ENCODE data around the gene AHCYL2.

The AHCYL2 gene

DNA sequence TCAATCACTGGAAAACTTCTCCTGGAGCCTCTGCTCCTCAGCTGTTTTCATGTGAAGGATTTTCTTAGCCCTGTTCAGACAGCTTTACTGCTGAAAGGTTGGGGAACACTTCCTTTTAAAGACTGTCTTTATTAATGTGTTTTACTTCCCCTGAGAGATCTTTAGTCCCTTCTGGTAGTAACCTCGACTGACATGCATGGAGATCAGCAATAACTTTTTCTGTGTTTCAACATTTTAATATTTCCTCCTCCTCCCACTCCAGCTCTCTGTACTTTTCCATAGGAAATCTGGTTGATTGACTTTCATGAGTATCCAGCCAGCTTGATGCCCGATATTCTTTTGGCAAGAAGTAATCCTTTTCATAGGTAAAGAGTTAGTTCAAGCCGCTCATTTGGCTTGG lies 146.7 kb downstream of the AHCYL2 start:
- Histone ChIP-seq H2AFZ (ENCODE audit: low read length, unreplicated experiment) (no peak overlapping the region), H3K36me3 (ENCODE audit: insufficient read depth, low read length) (no peaks in the 10 kb centered on the region), H3K4me3 (ENCODE audit: low read depth, low read length) (no peak overlapping the region), H3K4me1 (ENCODE audit: control insufficient read depth, insufficient read depth, low read length, unreplicated experiment) (peaks cover 9% of the 10 kb centered on the region), H3K79me2 (ENCODE audit: control insufficient read depth, insufficient read depth, low read length, unreplicated experiment) (no peaks in the 10 kb centered on the region), H3K27ac (ENCODE audit: low read depth, low read length) (no peak overlapping the region), H3K27me3 (ENCODE audit: insufficient read depth, low read length) (no peaks in the 10 kb centered on the region)

DNA sequence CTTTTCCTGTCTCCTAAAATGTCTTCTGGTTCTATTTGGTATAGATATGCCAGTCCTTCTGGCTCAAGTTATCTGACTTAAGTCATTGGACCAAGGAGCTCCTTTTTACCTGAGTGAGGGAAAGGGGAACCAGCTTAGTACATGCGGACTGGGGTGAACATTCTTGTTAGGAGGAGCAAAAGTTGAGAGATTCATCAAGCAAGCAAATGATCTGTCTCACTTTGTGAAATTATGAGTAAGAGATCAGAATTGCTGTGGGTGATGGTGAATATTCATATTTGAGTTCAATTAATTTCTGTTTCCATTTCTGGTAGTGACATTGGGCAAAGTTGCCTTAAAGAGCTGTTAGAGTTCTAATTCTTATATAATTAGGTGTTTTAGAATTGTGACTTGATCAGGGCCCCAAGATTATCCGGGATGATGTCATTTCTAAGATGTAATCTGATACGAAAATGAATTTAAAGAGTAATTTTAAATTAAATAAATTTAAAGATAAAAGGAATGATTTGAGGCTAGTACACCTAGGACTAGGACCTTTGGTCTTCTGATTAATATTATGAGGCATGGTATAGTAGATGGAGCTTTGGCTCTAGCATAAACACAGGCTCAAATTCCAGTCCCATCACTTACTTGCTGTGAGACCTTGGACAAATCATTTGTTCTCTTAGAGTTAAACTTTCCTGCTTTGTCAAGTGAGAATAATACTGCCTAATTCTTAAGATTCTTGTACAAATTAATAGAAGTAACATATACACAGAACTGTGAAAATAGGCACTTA lies 149.0 kb downstream of the AHCYL2 start:
- no peaks in the 10 kb centered on the region for H3K79me2 ChIP-seq (ENCODE audit: control insufficient read depth, insufficient read depth, low read length, unreplicated experiment)
- no peak overlapping the region for H2AFZ ChIP-seq (ENCODE audit: low read length, unreplicated experiment)
- H3K27ac ChIP-seq (ENCODE audit: low read depth, low read length): no peak overlapping the region
- no peak overlapping the region for H3K4me3 ChIP-seq (ENCODE audit: low read depth, low read length)
- H3K27me3 ChIP-seq (ENCODE audit: insufficient read depth, low read length): no peaks in the 10 kb centered on the region
- H3K36me3 ChIP-seq (ENCODE audit: insufficient read depth, low read length): no peaks in the 10 kb centered on the region
- peaks cover 10% of the 10 kb centered on the region for H3K4me1 ChIP-seq (ENCODE audit: control insufficient read depth, insufficient read depth, low read length, unreplicated experiment)

DNA sequence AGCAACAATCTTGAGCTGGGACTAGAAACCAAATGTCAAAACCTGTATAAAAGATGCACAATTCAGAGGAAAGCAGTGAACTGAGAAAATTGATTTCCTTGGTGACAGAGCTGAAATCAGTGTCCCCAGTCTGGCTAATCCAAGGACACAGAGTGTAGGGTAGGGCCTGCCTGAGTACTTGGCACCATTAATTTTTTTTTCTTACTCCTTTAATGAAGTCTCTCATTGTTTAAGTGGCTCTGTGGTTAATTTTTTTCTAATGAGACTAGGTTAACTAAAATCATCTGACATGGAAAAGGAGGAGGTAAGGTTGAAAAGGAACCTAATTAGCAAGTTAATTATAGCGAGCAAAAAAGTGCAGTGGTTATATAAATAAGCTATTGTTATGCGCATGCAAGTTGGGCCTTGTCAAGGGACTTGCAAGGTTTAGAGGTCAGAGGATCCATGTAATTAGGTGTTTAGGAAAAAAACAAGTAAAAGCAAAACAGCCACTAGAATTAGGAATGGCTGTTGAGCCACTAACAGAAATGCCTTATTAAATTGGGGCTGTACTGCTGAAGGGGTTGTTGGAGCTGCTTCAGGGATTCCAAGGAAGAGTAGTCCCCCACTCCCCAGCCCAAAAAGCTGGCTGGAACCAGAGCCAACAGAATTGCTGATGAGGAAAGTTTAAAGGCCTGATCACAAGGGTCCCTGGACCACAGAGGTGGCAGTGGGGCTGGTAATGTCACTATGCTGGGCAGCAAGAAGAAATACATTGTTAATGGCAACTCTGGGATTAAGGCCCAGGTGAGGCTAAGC lies 150.5 kb downstream of the AHCYL2 start:
- Histone ChIP-seq H3K36me3 (ENCODE audit: insufficient read depth, low read length) (no peaks in the 10 kb centered on the region), H3K79me2 (ENCODE audit: control insufficient read depth, insufficient read depth, low read length, unreplicated experiment) (no peaks in the 10 kb centered on the region), H2AFZ (ENCODE audit: low read length, unreplicated experiment) (no peak overlapping the region), H3K4me3 (ENCODE audit: low read depth, low read length) (no peak overlapping the region), H3K27ac (ENCODE audit: low read depth, low read length) (no peak overlapping the region), H3K4me1 (ENCODE audit: control insufficient read depth, insufficient read depth, low read length, unreplicated experiment) (peaks cover 10% of the 10 kb centered on the region), H3K27me3 (ENCODE audit: insufficient read depth, low read length) (no peaks in the 10 kb centered on the region)

DNA sequence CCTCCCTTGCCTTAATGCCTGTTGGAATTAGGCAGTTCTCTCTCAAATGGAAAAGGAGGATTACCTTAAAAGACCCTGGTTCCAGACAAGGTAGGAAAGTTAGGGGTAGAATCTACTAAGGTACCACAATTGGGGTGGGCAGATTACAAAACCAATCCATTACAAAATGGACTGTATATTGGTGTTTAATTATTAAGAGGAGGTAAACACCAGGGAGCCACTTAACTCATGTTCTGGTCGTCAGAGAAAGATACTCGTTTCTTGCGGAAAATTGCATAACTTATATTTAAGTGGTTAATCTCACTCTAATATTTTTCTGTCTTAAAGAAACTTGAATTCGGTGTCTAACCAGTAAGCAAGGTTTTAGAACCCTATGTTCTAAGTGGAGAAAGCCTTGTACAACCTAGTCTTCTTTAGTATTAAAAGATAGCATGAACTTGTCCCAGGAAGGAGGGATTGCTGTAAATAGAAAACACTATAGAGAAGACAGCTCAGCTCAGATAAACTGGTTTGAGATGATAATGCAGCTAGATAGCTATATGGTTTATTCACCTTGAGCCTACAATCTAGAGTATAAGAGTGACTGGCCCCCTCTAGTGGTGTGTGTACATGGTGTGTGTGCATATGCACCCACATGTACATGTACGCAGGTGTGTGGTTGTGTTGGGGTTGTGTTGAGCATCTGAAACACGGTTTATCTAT lies 151.4 kb downstream of the AHCYL2 start:
- H2AFZ ChIP-seq (ENCODE audit: low read length, unreplicated experiment): no peak overlapping the region
- no peaks in the 10 kb centered on the region for H3K27me3 ChIP-seq (ENCODE audit: insufficient read depth, low read length)
- H3K27ac ChIP-seq (ENCODE audit: low read depth, low read length): no peak overlapping the region
- H3K4me3 ChIP-seq (ENCODE audit: low read depth, low read length): no peak overlapping the region
- peaks cover 10% of the 10 kb centered on the region for H3K4me1 ChIP-seq (ENCODE audit: control insufficient read depth, insufficient read depth, low read length, unreplicated experiment)
- H3K79me2 ChIP-seq (ENCODE audit: control insufficient read depth, insufficient read depth, low read length, unreplicated experiment): no peaks in the 10 kb centered on the region
- no peaks in the 10 kb centered on the region for H3K36me3 ChIP-seq (ENCODE audit: insufficient read depth, low read length)

DNA sequence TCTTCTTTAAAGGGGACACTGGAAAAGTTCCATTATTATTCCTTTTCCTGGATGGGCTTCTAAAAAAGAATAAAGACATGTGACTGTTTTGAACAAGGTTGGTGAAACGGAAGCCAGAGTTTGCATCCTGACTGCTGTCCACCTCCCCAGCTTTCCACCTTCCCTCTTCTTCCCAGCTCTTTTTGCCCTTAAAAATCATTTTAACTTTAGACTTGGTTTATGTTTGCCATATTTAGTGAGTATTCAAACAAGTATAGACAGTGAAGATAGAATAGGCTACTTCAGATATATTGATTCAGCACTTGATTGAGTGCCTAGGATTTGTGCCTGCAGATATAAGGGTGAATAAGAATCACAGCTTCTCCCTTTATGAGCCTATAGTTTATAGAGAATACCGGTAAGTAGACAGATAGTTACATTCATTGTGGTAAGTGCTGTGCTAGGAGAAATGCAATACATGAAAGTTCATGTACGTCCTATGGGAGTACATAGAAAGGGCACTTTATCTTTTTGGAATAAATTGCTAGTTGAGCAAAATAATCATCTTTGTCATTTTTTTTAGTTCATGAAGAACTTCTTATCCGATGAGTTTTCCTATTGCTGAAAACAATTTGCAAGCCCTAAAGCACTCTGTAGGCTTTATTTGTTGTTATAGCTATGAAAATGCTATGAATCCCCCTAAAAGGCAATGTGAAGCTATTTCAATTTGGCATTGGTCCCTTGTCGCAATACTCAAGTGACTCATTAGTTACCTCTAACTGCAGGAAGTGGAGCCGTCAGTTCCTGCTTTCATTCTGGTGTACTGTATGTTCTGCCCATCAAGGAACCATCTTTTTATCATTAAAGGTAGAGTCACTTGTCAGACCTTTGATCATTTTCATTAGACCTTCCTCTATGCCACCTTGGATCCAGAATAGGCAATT lies 152.2 kb downstream of the AHCYL2 start:
- H3K79me2 ChIP-seq (ENCODE audit: control insufficient read depth, insufficient read depth, low read length, unreplicated experiment): no peaks in the 10 kb centered on the region
- H2AFZ ChIP-seq (ENCODE audit: low read length, unreplicated experiment): no peak overlapping the region
- no peaks in the 10 kb centered on the region for H3K27me3 ChIP-seq (ENCODE audit: insufficient read depth, low read length)
- peaks cover 10% of the 10 kb centered on the region for H3K4me1 ChIP-seq (ENCODE audit: control insufficient read depth, insufficient read depth, low read length, unreplicated experiment)
- H3K27ac ChIP-seq (ENCODE audit: low read depth, low read length): no peak overlapping the region
- no peak overlapping the region for H3K4me3 ChIP-seq (ENCODE audit: low read depth, low read length)
- H3K36me3 ChIP-seq (ENCODE audit: insufficient read depth, low read length): no peaks in the 10 kb centered on the region

DNA sequence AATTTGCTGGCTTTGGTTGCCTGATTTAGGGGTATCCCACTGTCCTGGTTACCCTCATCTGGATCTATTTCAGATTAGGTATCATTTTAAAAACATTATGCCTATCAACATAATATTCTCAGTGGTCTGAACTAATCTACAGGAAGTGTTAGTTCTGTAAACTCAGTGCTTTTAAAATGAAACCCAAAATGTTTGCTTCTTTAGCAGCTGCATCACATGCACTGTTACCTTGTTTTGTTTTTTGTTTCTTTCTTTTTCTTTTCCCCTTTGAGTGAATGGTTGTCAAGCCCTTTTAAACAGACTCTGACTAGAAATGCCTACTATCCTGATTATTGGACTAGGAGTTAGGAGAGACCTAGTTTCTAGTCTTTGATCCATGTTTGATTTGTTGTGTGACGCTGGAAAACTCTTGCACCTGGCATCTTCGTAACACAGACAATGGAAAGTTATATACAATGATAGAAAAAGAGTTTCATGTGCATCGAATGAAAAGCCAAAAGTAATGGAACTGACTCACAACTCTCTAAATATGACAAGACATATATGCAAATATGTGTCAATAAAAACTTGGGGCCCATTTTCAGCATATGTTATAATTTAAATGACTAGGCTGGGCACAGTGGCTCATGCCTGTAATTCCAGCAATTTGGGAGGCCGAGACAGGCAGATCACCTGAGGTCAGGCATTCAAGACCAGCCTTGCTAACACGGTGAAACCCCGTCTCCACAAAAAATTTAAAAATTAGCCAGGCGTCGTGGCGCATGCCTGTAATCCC lies 157.1 kb downstream of the AHCYL2 start:
- H3K4me3 ChIP-seq (ENCODE audit: low read depth, low read length): no peak overlapping the region
- H3K79me2 ChIP-seq (ENCODE audit: control insufficient read depth, insufficient read depth, low read length, unreplicated experiment): no peaks in the 10 kb centered on the region
- no peaks in the 10 kb centered on the region for H3K27me3 ChIP-seq (ENCODE audit: insufficient read depth, low read length)
- no peak overlapping the region for H3K27ac ChIP-seq (ENCODE audit: low read depth, low read length)
- no peak overlapping the region for H2AFZ ChIP-seq (ENCODE audit: low read length, unreplicated experiment)
- H3K36me3 ChIP-seq (ENCODE audit: insufficient read depth, low read length): no peaks in the 10 kb centered on the region
- H3K4me1 ChIP-seq (ENCODE audit: control insufficient read depth, insufficient read depth, low read length, unreplicated experiment): peaks cover 8% of the 10 kb centered on the region

DNA sequence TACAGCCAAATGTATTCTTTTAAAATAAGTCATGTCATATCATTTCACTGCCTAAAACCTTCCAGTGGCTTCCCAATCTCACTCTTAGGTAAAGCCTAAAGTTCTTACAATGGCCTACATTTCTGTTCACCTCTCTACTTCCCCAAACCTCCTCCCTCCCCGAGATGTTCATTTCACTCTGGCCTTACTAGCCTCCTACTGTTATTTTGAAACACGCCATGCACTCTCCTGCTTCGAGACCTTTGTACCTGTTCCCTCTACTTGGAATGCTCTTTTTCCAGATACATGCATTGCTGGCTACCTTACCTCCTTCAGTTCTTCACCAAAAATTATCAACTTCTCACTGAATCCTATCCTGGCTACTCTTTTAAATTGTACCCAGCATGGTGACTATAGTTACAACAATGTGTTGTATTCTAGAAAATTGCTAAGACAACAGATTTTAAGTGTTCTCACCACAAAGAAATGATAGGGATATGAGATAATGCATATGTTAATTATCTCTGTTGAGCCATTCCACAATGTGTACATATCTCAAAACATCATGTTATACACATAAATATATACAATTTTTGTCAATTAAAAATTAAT lies 158.8 kb downstream of the AHCYL2 start:
- H3K36me3 ChIP-seq (ENCODE audit: insufficient read depth, low read length): no peaks in the 10 kb centered on the region
- H3K4me3 ChIP-seq (ENCODE audit: low read depth, low read length): no peak overlapping the region
- no peaks in the 10 kb centered on the region for H3K4me1 ChIP-seq (ENCODE audit: control insufficient read depth, insufficient read depth, low read length, unreplicated experiment)
- no peaks in the 10 kb centered on the region for H3K27me3 ChIP-seq (ENCODE audit: insufficient read depth, low read length)
- no peak overlapping the region for H3K27ac ChIP-seq (ENCODE audit: low read depth, low read length)
- no peak overlapping the region for H2AFZ ChIP-seq (ENCODE audit: low read length, unreplicated experiment)
- H3K79me2 ChIP-seq (ENCODE audit: control insufficient read depth, insufficient read depth, low read length, unreplicated experiment): no peaks in the 10 kb centered on the region

DNA sequence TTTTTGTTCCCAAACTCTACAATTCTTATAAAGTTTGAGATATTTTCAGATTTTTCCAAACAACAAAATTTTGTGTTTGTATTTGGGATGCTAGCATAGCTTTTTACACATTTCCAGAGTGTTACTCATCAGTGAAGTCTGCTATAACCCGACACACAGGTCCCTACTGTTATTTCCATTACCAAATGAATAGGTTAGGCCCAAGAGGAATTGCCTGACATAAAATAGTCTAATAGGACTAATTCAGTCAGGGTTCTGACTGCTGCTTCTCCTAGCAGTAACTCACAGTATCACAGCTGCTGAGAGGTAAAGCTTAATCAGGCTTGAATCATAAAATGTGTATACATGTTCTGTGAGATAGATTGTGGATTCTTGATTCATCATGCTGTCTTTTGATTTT lies 160.3 kb downstream of the AHCYL2 start:
- Histone ChIP-seq H3K79me2 (ENCODE audit: control insufficient read depth, insufficient read depth, low read length, unreplicated experiment) (no peaks in the 10 kb centered on the region), H3K36me3 (ENCODE audit: insufficient read depth, low read length) (no peaks in the 10 kb centered on the region), H2AFZ (ENCODE audit: low read length, unreplicated experiment) (no peak overlapping the region), H3K27ac (ENCODE audit: low read depth, low read length) (no peak overlapping the region), H3K4me3 (ENCODE audit: low read depth, low read length) (no peak overlapping the region), H3K4me1 (ENCODE audit: control insufficient read depth, insufficient read depth, low read length, unreplicated experiment) (no peaks in the 10 kb centered on the region), H3K27me3 (ENCODE audit: insufficient read depth, low read length) (no peaks in the 10 kb centered on the region)

DNA sequence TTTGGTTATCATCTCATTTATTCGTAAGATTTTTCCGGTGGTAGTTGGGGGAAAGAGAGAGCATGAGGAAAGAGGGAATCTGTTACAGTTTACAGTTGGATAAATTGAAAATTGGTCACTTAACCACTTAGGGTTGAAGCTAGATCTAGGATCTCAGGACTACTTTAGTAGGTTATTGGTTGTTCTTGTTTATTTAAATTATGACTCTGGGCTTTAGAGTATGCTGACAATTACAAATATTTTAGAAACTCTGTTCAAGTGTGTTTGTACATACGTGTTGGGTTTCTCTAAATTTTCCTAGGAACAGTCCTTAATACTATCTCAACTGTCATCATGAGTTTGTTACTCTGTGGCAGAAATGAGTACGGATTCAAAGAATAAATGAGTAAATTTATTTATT lies 160.8 kb downstream of the AHCYL2 start:
- Histone ChIP-seq H3K4me1 (ENCODE audit: control insufficient read depth, insufficient read depth, low read length, unreplicated experiment) (no peaks in the 10 kb centered on the region), H3K79me2 (ENCODE audit: control insufficient read depth, insufficient read depth, low read length, unreplicated experiment) (no peaks in the 10 kb centered on the region), H3K36me3 (ENCODE audit: insufficient read depth, low read length) (no peaks in the 10 kb centered on the region), H3K27ac (ENCODE audit: low read depth, low read length) (no peak overlapping the region), H3K4me3 (ENCODE audit: low read depth, low read length) (no peak overlapping the region), H3K27me3 (ENCODE audit: insufficient read depth, low read length) (no peaks in the 10 kb centered on the region), H2AFZ (ENCODE audit: low read length, unreplicated experiment) (no peak overlapping the region)

Measured in ACC112 (cell line).